H9 (cell line): ENCODE results near the gene CNGB1. TPM values are rescaled to one million over a fixed set of nuclear protein-coding genes. Genes with fewer than 3 reads are reported as not detected.
"Not testable (repeated sequence)": the region's sequence is repeated elsewhere in the genome, so short reads cannot be mapped to it uniquely, and the experiment has no call there.

ENCODE experiments used
- DNase-seq: peaks from one replicate; pipeline ENCODE4 v3.0.0-alpha.2; 2017
- H2AFZ ChIP-seq: one replicate; pipeline ENCODE4 v1.6.1; 2013; ENCODE audit warnings: mild to moderate bottlenecking, low read length, control low read depth, moderate library complexity
- H2AK5ac ChIP-seq: 2 replicates; pipeline ENCODE4 v1.6.1; 2013; ENCODE audit warnings: low read length, control low read depth, mixed read lengths; ENCODE audit not compliant: insufficient read length
- H2BK120ac ChIP-seq: one replicate; pipeline ENCODE4 v1.6.1; 2013; ENCODE audit warnings: low read depth, mild to moderate bottlenecking, low read length, control low read depth, inconsistent platforms; ENCODE audit not compliant: poor library complexity, severe bottlenecking
- H2BK12ac ChIP-seq: 2 replicates; pipeline ENCODE4 v1.6.1; 2013; ENCODE audit warnings: low read length, control low read depth, mixed read lengths, low read depth; ENCODE audit not compliant: insufficient read length
- H2BK15ac ChIP-seq: 2 replicates; pipeline ENCODE4 v1.6.1; 2013; ENCODE audit warnings: low read depth, low read length, control low read depth
- H2BK20ac ChIP-seq: one replicate; pipeline ENCODE4 v1.6.1; 2013; ENCODE audit warnings: low read depth, mild to moderate bottlenecking, low read length, control low read depth, inconsistent platforms; ENCODE audit not compliant: poor library complexity, severe bottlenecking
- H2BK5ac ChIP-seq: 2 replicates; pipeline ENCODE4 v1.6.1; 2013; ENCODE audit warnings: low read length, control low read depth, mixed read lengths; ENCODE audit not compliant: insufficient read length
- H3K14ac ChIP-seq: 2 replicates; pipeline ENCODE4 v1.6.1; 2013; ENCODE audit warnings: low read length, control low read depth; ENCODE audit not compliant: insufficient read depth
- H3K18ac ChIP-seq: 2 replicates; pipeline ENCODE4 v1.6.1; 2013; ENCODE audit warnings: low read depth, mild to moderate bottlenecking, mixed read lengths, low read length, control low read depth; ENCODE audit not compliant: insufficient read length
- H3K23ac ChIP-seq: 2 replicates; pipeline ENCODE4 v1.6.1; 2013; ENCODE audit warnings: low read length, control low read depth, mixed read lengths, low read depth; ENCODE audit not compliant: insufficient read length
- H3K23me2 ChIP-seq: 2 replicates; pipeline ENCODE4 v1.6.1; 2013; ENCODE audit warnings: low read depth, mild to moderate bottlenecking, mixed read lengths, low read length, control low read depth; ENCODE audit not compliant: insufficient read length, poor library complexity, severe bottlenecking
- H3K27ac ChIP-seq: 2 replicates; pipeline ENCODE4 v1.5.1; 2013; ENCODE audit warnings: low read length, control low read depth, mixed read lengths, low read depth; ENCODE audit not compliant: insufficient read length
- H3K27me3 ChIP-seq: 2 replicates; pipeline ENCODE4 v1.6.1; 2013; ENCODE audit warnings: low read length, control low read depth, inconsistent platforms; ENCODE audit not compliant: insufficient read depth
- H3K4ac ChIP-seq: 2 replicates; pipeline ENCODE4 v1.6.1; 2013; ENCODE audit warnings: low read depth, mild to moderate bottlenecking, control low read depth, inconsistent platforms, low read length, moderate library complexity
- H3K4me1 ChIP-seq: 2 replicates; pipeline ENCODE4 v1.6.1; 2013; ENCODE audit warnings: low read length, control low read depth, inconsistent platforms; ENCODE audit not compliant: insufficient read depth
- H3K4me2 ChIP-seq: 2 replicates; pipeline ENCODE4 v1.6.1; 2013; ENCODE audit warnings: low read length, control low read depth, mixed read lengths; ENCODE audit not compliant: insufficient read length, insufficient read depth
- H3K56ac ChIP-seq: 2 replicates; pipeline ENCODE4 v1.6.1; 2013; ENCODE audit warnings: low read depth, mild to moderate bottlenecking, mixed read lengths, low read length, control low read depth; ENCODE audit not compliant: insufficient read length
- H3K79me1 ChIP-seq: 2 replicates; pipeline ENCODE4 v1.6.1; 2013; ENCODE audit warnings: low read depth, mild to moderate bottlenecking, moderate library complexity, low read length, control low read depth, inconsistent platforms; ENCODE audit not compliant: insufficient read depth, poor library complexity, severe bottlenecking
- H3K79me2 ChIP-seq: 2 replicates; pipeline ENCODE4 v1.6.1; 2013; ENCODE audit warnings: low read length, control low read depth, inconsistent platforms; ENCODE audit not compliant: insufficient read depth
- H3K9ac ChIP-seq: 2 replicates; pipeline ENCODE4 v1.6.1; 2013; ENCODE audit warnings: low read length, control low read depth, mixed read lengths; ENCODE audit not compliant: insufficient read length; ENCODE audit errors: extremely low read depth
- H3K9me3 ChIP-seq: one replicate; pipeline ENCODE4 v1.6.1; 2013; ENCODE audit warnings: low read depth, low read length, inconsistent platforms; ENCODE audit not compliant: control insufficient read depth
- H3T11ph ChIP-seq: one replicate; pipeline ENCODE4 v1.6.1; 2013; ENCODE audit warnings: mild to moderate bottlenecking, low read length, control low read depth, inconsistent platforms
- H4K20me1 ChIP-seq: one replicate; pipeline ENCODE4 v1.6.1; 2013; ENCODE audit not compliant: control insufficient read depth, insufficient read length, insufficient read depth
- H4K5ac ChIP-seq: 2 replicates; pipeline ENCODE4 v1.6.1; 2013; ENCODE audit warnings: low read depth, mild to moderate bottlenecking, mixed read lengths, low read length, control low read depth; ENCODE audit not compliant: insufficient read length
- H4K8ac ChIP-seq: replicated peaks from 2 replicates; pipeline ENCODE4 v1.6.1; 2013; ENCODE audit warnings: low read length, control low read depth, mixed read lengths, low read depth; ENCODE audit not compliant: insufficient read length
- H4K91ac ChIP-seq: 2 replicates; pipeline ENCODE4 v1.6.1; 2013; ENCODE audit warnings: low read depth, mild to moderate bottlenecking, moderate library complexity, mixed read lengths, low read length, control low read depth; ENCODE audit not compliant: insufficient read length
- H3K27ac Mint-ChIP-seq, 3 experiments: 2 replicates in 2 of 3; 3 replicates in 1 of 3; pipeline ENCODE4 v1.8.0; 2020 to 2021; ENCODE audit warnings: mixed read lengths in 3 of 3, mild to moderate bottlenecking in 1 of 3, moderate library complexity in 1 of 3
- H3K27me3 Mint-ChIP-seq: 2 replicates; pipeline ENCODE4 v1.8.0; 2021; ENCODE audit warnings: low read depth, mild to moderate bottlenecking, moderate library complexity, mixed read lengths
- H3K36me3 Mint-ChIP-seq, 3 experiments: 2 replicates in 2 of 3; 3 replicates in 1 of 3; pipeline ENCODE4 v1.8.0; 2020 to 2021; ENCODE audit warnings: low read depth in 3 of 3, mixed read lengths in 3 of 3; ENCODE audit not compliant: insufficient read depth in 1 of 3
- H3K4me1 Mint-ChIP-seq, 2 experiments: 2 replicates each; pipeline ENCODE4 v1.8.0; 2020; ENCODE audit warnings: mixed read lengths in 2 of 2
- H3K4me3 Mint-ChIP-seq, 2 experiments: 2 replicates in 1 of 2; 3 replicates in 1 of 2; pipeline ENCODE4 v1.8.0; 2020 to 2021; ENCODE audit warnings: mild to moderate bottlenecking in 2 of 2, mixed read lengths in 2 of 2, moderate library complexity in 1 of 2
- H3K9me3 Mint-ChIP-seq, 2 experiments: 2 replicates in 1 of 2; 3 replicates in 1 of 2; pipeline ENCODE4 v1.8.0; 2020; ENCODE audit warnings: mild to moderate bottlenecking in 2 of 2, mixed read lengths in 2 of 2, moderate library complexity in 1 of 2
- CTCF ChIP-seq: fragments of 200-600 bp; sonication (generic); conservative IDR thresholded peaks from 3 replicates; pipeline ENCODE4 v1.8.0; 2021; ENCODE audit warnings: antibody characterized with exemption, mild to moderate bottlenecking
- WGBS: extraction: QIAGEN DNeasy Blood & Tissue Kit; methylation state at CpG from one replicate; pipeline ENCODE4 v1.1.7; 2013; ENCODE audit warnings: missing lambda C conversion rate, low lambda C conversion rate, mixed read lengths; ENCODE audit not compliant: insufficient read length; ENCODE audit errors: extremely low coverage; 5-methylcytosine and 5-hydroxymethylcytosine counted together
- total RNA-seq: library from RNA; stranded (reverse); gene quantifications from 2 replicates; pipeline ENCODE4 v1.2.1, GENCODE V29; 2021

The CNGB1 gene
- total RNA-seq, 1 experiment from 2014 or later, result not detected

DNA sequence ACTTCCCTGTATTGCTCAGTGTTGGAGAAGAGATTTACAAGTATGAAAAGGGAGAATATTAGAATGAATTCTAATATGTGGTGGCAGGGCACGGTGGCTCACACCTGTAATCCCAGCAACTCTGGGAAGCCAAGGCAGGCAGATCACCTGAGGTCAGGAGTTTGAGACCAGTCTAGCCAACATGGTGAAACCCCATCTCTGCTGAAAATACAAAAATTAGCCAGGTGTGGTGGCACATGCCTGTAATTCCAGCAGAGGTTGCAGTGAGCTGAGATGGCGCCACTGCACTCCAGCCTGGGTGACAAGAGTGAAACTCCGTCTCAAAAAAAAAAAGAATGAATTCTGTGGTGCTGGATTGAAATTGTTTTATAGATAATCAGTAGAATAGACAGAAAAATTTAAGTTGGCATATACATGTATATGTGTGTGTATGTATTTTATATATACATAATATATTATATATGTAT is 75.8 kb downstream of the CNGB1 start:
- H4K5ac ChIP-seq, H3K9ac ChIP-seq, H3K9me3 Mint-ChIP-seq, H3K27ac Mint-ChIP-seq, H3K27ac ChIP-seq, H3K9me3 ChIP-seq, H3K36me3 Mint-ChIP-seq, H3K56ac ChIP-seq, H4K8ac ChIP-seq, H2BK120ac ChIP-seq, H3K4me3 Mint-ChIP-seq, H3K79me2 ChIP-seq, H4K20me1 ChIP-seq, H3K4ac ChIP-seq, H2BK5ac ChIP-seq, H4K91ac ChIP-seq, H3K23me2 ChIP-seq, H3K79me1 ChIP-seq, H2AFZ ChIP-seq, H2BK15ac ChIP-seq, H3K18ac ChIP-seq, DNase-seq, H3T11ph ChIP-seq, H2BK12ac ChIP-seq, H2BK20ac ChIP-seq, H2AK5ac ChIP-seq, H3K14ac ChIP-seq, H3K27me3 Mint-ChIP-seq, H3K4me1 ChIP-seq, H3K27me3 ChIP-seq, H3K23ac ChIP-seq, H3K4me2 ChIP-seq: not testable (repeated sequence)
- H3K4me1 Mint-ChIP-seq, result peaks cover 16 to 33% of the 10 kb centered on the region in 2 experiments
- TF ChIP-seq CTCF, result peak; percentile 41; the same call in 2 of the 3 replicates
- no CpG with 5 or more reads among the region's 3 CpGs for WGBS
